GM18505 (cell line): Measurements from ENCODE around the gene KRT6C.

Experiments
- ATAC-seq: cut with Tn5 transposase; IDR thresholded peaks from one replicate; pipeline ENCODE4 v1.9.1; 2021; ENCODE audit not compliant: unreplicated experiment
- POLR2A ChIP-seq: IDR thresholded peaks from 4 replicates; pipeline ENCODE4 v1.6.1; 2011; ENCODE audit warnings: borderline replicate concordance; ENCODE audit not compliant: insufficient read depth, insufficient read length; ENCODE audit errors: extremely low read depth

Gene KRT6C

DNA sequence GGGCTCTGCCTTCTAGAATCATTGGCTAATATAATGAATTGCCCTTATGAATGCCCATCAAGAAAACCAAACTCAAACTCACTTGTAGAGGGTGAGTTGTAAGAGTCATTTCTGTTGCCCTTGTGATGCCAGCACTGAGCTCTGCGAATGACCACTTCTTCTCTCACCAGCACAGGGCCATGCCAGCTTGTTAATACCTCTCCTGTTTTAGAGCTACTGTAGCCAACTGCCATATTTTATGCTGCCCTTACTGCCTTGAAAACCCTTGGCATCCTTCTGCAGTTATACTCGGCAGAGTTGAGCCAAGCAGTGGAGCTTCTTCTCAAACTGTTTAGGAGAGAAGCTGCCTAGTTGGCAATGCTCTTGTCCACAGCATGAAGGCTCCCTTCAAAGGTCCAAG, 47.6 kb downstream of the KRT6C start:
- no peak for ATAC-seq
- no peak for TF ChIP-seq POLR2A

DNA sequence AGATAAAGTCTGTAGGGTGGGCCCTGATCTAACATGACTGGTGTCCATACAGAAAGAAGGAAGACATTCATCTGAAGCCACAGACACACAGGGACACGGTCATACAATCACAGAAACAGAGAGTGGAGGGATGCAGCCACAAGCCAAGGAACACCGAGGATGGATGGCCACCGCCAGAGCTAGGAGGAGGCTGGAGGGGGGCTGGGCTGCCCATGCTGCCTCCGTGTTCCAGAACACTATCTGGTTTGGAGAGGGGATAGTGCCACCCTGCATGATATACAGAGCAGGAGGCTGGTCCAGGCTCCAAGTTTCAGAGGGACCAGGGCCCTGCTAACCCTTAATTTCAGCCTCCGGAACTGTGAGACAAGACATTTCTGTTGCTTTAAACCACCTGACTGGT, 48.1 kb downstream of the KRT6C start:
- ATAC-seq = no peak

GRCh38 chr12:52423661-52424500, 49.7 kb downstream of the KRT6C start:
- no peak for TF ChIP-seq POLR2A

More for the DNA sequence above, 48.1 kb downstream of the KRT6C start:
- no peak for TF ChIP-seq POLR2A

DNA sequence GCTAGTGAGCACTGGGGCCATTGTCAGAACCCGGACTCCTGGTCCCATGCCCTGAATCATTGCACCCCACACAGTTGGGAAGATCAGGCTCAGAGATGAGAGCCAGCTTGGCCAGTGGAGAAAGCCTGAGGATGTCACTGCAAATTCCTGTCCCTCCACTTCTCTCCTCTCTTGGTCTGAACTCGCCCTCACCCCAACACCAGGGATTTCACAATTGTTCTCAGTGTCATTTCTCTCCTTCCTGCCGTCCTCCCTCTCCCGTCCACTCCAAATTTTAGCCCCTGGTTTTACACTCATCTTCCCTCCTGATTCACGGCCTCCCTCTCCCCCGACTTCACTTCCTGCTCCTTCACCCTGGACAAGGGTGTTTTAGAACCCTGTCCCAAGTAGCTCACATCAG, 50.6 kb downstream of the KRT6C start:
- ATAC-seq = no peak
- no peak for TF ChIP-seq POLR2A

More at GRCh38 chr12:52423661-52424500, 49.7 kb downstream of the KRT6C start:
- ATAC-seq = no peak

- ATAC-seq = no peak
- no peak for TF ChIP-seq POLR2A
Observed at GRCh38 chr12:52419656-52420055, 53.9 kb downstream of the KRT6C start.

DNA sequence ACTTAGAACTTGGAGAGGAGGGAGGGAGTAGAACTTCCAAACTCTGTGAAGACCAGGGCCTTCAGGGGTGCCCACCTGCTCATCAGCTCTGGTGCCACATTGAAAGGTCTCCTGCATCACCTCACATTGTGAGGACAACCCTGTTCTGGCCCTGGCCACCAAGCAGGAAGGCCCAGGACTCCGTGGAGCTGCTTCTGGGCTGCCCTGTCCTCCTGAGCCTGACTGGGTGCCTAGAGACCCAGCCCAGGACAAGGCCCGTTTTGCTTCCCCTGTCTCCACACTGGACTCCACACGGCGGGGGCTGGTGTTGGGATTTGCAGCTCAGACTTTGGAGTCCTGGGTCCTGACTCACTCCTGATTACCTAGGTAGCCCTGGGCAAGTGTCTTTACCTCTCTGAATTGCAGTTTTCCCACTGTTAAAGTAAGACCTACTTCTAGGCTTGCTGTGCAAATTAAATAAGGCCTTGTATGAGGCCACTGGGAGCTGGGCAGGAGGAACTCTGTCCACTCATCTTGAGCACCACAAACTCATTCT, 55.0 kb downstream of the KRT6C start:
- no peak for ATAC-seq
- TF ChIP-seq POLR2A = no peak
